Prostate gland (tissue), 2 donors: ENCODE measurements around the gene AGXT.

Source experiments
- POLR2A ChIP-seq: fragments of 450-650 bp; IDR thresholded peaks from one replicate; pipeline ENCODE4 v1.6.1; 2016; ENCODE audit warnings: antibody characterized with exemption, mild to moderate bottlenecking
- POLR2AphosphoS5 ChIP-seq: sonication (generic); formaldehyde crosslinking; IDR thresholded peaks from one replicate; pipeline ENCODE4 v1.6.1; 2017; ENCODE audit warnings: antibody characterized with exemption
- TF ChIP-seq, protein P1 (sequence below), 4 experiments: fragments of 200-600 bp in 2 of 4; fragments of 450-650 bp in 2 of 4; sonication (generic) in 2 of 4; IDR thresholded peaks; 1 replicate in 3 of 4; 2 replicates in 1 of 4; pipeline ENCODE4 v1.5.1; 2016 to 2019; ENCODE audit warnings: antibody characterized with exemption in 4 of 4, mild to moderate bottlenecking in 2 of 4, moderate library complexity in 2 of 4

DNA sequence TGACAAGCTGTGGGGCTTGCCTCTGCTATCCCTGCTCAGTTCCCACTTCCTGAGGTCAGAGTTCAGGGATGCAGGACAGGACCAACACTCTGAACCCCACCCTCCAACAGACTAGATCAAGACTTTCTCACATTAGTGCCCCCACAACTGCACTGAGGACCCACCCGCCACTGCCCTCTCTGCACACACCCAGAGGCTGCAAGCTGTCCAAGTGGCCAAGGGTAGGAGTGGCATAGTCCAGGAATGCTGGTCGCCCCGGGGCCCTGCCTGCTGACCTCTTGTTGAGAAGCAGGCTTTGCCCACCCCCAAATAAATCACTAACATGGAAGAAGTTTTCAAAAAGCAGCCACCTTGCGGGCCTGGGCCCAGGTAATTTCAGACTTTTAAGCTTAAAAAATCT, 43.1 kb upstream of the AGXT start:
- TF ChIP-seq POLR2AphosphoS5 (no peak), POLR2A (no peak)
- TF ChIP-seq, protein P1, sequence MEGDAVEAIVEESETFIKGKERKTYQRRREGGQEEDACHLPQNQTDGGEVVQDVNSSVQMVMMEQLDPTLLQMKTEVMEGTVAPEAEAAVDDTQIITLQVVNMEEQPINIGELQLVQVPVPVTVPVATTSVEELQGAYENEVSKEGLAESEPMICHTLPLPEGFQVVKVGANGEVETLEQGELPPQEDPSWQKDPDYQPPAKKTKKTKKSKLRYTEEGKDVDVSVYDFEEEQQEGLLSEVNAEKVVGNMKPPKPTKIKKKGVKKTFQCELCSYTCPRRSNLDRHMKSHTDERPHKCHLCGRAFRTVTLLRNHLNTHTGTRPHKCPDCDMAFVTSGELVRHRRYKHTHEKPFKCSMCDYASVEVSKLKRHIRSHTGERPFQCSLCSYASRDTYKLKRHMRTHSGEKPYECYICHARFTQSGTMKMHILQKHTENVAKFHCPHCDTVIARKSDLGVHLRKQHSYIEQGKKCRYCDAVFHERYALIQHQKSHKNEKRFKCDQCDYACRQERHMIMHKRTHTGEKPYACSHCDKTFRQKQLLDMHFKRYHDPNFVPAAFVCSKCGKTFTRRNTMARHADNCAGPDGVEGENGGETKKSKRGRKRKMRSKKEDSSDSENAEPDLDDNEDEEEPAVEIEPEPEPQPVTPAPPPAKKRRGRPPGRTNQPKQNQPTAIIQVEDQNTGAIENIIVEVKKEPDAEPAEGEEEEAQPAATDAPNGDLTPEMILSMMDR (IDR thresholded peaks at IDR 0.05) = no peak
